HG02973 (cell line): ENCODE results near the gene TNNT3.
"Not testable (repeated sequence)": the region's sequence is repeated elsewhere in the genome, so short reads cannot be mapped to it uniquely, and the experiment has no call there.

Experiments used
- ATAC-seq: cut with Tn5 transposase; IDR thresholded peaks from one replicate; pipeline ENCODE4 v1.9.1; 2021; ENCODE audit warnings: moderate library complexity; ENCODE audit not compliant: unreplicated experiment

Gene TNNT3

DNA sequence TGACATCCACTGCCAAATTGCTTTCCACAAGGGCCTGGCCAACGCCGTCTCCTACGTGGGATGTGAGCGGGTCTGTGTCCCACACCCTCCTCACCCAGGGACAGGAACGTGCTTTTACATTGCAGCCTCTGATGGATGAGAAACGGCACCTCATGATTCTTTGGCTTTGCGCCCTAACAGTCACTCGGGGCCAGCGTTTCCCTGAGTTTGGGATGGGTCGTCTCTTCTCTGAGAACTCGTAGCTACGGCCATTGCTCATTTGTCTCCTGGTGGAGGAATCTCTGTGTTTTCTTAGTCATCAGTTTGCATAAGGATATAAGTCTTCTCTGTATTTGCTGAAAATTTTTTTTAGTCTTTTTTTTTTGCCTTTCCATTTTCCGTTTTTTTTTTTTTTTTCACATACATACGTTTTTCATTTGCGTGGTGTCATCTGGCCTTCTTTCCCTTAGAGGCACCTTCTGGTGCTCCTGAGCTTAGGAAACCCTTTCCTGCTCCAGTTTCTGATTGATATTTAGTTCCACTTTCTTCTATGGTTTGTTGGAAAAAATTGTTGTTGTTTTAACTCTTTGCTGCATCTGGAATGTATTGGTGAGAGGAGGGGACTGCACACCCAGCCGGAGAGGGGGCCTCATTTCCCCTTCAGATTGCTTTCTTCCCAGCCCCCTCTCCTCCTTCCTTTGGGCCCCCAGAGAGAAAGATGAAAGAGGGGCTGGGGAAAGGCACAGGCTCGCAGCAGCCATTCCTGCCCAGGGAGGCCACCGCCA, 12.0 kb downstream of the TNNT3 start:
- no peak for ATAC-seq

DNA sequence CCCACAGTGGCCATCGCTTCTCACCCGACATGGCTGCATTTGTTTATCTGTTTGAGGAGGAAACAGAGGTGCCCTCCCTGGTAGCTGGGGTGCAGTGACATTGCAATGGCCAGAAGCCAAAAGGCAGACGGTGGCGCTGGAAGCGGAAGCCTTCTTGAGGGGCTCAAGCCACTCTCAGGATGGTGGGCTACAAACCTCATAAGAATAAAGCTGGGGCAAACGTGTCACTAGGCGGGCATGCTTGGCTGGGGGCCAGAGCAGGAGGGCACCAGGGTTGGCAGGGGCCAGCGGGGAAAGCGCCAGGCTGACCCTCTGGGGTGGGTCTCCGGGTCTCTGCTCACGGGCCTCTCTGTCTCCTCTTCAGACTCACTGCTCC, 12.6 kb downstream of the TNNT3 start:
- no peak for ATAC-seq

DNA sequence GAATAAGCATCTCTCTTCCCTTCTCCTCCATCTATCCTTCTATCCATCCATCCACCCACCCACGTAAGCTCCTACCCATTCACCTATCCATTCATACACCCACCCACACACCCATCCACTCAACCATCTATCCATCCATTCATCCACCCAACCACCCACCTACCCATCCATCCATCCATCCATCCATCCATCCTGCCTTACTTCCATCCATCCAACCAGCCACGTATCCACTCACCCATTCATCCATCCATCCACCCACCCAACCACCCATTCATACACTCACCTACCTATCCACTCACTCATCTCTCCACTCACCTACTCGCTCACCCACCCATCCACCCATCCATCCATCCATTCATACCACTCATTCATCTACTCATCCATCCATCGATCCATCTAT, 13.2 kb downstream of the TNNT3 start:
- ATAC-seq: no peak

DNA sequence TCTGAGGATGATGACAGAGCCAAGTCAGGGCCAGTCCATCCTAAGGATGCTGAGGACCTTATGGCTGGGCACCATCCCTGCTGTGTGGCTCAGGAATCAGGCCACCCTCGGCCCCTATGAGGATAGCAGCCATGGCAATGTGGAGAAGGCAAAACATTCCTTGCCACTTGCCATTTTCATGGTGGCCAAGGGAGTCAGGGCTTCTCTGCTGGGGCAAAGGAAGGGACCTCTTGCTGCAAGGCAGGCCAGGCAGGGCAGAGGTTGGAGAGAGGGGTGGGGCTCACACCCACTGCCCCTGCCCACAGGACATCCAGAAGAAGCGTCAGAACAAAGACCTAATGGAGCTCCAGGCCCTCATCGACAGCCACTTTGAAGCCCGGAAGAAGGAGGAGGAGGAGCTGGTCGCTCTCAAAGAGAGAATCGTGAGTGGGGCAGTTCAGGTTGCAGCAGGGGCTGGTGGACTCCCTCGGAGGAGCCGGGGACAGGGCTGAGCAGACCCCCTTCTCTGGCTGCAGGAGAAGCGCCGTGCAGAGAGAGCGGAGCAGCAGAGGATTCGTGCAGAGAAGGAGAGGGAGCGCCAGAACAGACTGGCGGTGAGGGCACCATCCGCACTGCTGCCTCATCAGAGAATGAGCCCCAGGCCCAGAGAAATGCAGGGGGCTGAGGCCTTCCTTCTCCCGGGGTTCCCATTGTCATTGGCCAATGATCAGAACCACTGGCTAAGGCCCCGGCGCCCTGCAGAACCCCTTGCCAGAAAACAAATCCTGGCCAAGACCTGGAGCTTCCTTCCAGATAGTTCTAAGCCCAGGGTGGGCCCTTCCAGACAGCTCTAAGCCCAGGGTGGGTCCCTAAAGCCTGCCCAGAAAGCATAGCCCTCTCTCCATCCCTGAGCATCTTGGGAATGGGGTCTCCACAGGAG, 14.2 kb downstream of the TNNT3 start:
- ATAC-seq: no peak

DNA sequence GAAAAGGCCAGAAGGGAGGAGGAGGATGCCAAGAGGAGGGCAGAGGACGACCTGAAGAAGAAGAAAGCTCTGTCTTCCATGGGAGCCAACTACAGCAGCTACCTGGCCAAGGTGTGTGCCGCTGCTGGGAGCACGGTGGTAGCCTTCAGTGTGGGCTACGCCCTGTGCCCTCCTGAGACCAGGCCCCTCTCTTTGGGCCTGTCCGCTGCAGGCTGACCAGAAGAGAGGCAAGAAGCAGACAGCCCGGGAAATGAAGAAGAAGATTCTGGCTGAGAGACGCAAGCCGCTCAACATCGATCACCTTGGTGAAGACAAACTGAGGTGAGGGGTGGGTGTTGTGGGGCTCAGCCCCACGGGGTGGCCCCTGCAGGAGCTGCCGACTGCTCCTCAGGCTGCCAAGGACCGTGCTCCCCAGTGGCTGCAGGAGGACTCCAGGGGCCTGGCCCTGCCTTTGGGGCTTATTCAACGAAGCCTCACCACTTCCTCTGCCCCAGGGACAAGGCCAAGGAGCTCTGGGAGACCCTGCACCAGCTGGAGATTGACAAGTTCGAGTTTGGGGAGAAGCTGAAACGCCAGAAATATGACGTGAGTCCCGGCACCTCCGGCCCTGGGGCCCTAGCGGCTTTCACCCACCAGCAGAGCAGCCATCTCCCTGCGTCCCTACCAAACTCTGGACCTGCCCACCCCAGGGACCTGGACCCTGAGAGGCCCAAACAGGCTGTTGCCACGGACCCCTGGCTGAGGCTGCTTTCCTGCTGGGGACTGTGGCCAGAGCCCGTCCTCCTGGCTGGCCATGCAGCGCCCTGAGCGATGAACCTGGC, 15.0 kb downstream of the TNNT3 start:
- ATAC-seq: no peak

DNA sequence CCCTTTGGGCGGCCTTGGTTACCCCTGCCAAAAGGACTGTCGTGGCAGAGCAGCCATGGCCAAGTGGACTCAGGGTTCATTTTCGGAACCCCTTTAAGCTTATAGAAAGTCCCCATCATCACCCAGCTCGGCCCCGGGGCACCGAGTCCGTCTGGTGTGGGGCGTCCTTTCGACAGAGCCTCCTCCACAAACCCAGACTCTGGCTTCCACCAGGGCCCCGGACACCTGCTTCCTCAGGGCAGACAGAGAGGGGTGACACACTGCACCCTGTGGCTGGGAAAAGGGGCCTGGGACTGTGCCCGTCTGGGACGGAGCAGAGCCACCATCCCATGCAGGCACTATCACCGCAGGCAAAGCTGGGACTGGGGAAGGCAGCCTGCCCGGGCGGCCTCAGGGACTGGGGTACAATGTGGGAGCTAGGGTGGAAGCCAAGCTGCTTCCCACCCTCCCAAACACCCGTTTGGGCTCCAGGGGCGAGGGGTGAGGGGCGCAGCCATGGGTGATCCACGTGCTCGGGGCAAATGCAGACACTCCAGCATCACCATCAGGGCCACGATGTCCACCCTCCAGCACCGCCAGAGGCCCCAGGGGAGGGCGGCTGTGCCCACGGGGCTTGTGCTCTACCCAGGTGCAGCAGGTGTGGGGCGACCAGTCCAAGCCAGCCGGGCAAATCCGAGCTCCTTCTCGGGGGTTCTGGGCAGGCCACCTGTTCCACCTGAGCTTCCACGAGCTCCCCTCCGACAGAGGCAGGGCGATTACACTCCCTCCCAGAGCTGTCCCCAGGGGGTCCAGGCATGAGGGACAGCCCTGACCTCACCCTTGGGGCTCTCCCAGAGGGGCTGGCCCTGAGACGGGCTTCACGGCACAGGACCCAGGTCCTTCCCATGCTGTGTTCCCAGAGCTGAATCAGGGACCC, 15.9 kb downstream of the TNNT3 start:
- no peak for ATAC-seq

DNA sequence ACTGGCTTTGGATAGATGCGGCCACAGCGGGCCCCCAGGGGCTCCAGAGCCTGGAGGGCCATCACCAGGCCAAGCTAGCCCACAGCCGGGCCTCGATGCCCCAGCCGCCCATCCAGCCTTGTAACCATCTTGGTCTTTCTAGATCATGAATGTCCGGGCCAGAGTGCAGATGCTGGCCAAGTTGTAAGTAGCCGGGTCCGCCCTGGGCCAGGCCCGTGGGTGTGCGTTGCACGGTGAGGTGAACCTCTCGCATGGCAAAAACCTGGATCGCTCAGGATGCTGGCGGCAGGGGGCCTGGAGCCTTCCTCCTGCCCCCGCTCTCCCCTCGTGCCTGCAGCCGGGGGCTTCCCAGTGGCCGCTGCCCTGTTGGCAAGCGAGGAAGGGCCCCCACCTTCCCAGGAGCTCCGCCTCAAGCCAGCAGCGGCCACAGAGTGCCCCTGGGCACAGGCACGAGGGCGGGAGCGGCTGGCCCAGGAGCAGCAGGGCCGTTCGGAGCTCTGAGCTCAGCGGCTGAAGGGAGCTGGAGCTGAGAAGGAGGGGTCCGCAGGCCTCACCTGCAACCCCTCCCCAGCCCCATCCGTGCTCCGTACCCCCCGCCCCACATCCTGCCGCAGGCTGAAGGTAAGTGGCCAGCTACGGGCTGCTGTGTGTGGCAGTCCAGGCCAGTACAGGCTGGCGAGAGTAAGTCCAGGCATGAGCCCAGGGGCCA, 16.7 kb downstream of the TNNT3 start:
- no peak for ATAC-seq

DNA sequence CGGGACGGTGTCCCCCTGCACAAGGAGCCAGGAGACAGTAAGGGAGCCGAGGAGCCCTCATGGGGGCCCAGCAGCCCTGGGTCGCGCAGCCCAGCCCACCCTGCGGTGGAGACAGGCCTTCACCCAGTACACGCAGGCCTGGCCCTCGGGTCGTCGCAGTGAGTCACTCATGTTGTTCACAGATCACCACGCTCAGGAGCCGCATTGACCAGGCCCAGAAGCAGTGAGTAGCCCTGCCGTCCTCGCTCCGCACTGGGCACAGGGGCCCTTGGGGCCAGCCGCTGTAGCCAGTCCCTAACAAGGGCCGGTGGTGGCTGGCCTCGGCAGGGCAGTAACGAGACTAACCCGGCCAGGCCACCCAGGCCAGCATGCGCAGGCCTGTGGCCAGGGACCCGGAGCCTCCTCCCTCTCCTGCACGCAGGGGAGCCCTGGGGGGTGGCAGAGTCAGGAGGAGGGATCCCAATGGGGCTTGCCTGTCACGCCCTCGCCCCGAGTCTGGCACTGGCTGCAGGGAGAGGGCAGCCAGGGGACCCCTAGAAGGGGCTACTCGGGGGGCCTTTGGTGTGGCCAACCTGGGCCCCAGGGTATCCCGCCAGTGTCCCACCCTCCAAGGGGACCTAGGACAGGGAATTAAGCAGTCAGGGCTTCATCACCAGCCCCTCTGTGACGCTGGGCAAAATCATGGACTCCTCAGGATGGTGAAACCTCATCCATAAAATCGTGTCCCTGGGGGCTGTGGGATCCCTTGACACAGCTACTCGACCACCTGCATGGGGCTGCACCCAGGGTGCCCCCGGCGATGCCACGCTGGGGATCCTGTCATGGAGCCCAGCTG, 17.5 kb downstream of the TNNT3 start:
- ATAC-seq: no peak

DNA sequence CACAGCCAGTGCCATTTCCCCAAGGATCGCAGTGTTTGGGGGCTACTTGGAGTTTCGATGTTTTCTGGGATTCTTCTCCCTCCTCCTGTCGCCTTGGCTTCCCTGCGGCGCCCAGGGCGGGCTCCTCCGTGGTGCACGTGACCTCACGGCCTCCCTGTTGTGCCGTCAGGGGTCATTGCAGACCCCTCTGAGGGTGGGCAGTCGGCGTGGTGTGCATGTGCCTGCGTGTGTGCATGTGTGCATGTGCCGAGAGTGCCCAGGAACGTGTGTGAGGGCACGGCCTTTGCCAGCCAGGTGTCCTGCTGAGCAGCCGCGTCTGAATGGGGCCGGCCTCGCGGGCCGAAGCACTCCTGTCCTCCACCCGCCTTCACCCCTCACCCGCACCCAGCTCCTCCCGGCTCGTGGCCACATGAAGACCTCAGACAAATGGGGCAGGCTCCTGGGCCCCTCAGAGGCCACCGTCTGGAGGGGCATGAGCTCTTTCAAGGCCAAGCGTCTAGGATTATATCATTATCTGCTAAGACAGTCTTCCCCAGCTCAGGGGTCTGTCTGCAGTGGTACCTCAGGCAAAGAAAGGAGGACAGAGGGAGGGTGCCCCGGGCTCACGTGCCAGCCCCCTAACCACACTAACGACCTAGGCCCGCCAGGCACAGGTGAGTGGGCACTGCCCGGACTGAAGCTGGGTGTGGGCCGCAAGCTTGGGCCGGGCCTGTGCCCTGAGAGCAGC, 18.3 kb downstream of the TNNT3 start:
- no peak for ATAC-seq

DNA sequence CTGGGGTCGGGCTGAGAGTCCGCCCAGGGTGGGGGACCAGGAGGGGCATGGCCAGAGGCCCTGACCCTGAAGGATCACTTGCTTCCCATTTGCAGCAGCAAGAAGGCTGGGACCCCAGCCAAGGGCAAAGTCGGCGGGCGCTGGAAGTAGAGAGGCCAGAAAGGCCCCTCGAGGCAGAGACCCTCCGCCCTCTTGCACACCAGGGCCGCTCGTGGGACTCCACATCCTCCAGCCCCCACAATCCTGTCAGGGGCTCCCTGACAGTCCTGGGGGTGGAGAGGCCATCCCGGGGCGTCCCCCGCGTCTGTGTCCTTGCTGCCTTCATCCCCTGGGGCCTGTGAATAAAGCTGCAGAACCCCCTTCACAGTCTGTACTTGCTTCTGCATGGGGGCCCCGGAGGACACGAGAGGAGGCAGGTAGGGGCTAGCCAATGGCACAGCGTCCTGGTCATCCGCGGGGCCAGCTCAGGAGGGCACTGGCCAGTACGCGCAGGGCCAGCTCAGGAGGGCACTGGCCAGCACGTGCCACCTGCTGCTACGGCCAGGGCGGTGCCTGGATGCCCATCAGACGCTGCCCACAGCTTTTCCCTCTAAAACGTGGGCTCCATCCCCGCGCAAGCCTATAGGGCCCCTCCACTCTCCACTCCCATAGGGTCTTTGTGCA, 19.0 kb downstream of the TNNT3 start:
- no peak for ATAC-seq

DNA sequence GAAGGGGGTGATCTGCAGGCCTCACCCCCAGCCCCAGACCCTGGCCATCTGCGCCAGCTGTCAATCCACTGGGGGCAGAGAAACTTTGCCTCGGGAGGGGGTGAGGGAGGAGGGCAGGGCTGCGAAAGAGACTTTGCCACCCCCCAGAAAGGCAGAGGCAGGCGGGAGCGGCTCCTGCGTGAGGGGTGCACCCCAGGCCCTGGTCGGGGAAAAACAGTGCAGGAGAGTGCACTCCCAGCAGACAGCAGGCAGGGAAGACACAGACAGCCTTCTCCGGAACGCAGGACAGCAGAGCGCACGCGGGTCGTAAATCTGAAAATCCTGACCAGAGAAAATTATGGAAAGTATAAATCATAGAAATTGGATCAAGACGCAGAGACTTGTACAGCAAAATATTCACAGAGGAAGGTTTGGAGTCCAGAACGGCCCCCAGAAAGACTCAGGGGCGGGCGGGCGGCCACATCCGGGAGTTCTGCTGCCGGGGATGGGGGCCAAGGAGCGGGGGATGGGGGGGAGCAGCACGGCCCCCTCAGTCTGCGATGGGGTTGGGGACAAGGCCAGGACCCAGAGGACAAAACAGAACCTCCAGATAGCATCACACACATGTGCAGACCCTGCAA, 19.6 kb downstream of the TNNT3 start:
- no peak for ATAC-seq

DNA sequence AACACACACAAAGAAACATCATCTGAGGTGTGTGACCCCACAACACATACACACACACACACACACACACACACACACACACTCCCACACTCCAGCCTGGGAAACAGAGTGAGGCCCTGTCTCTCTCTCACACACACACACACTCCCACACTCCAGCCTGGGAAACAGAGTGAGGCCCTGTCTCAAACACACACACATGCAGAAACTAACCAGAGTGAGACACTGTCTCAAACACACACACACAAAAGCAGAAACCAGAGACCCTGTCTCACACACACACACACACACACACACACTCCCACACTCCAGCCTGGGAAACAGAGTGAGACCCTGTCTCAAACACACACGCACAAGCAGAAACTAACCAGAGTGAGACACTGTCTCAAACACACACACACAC, 20.3 kb downstream of the TNNT3 start:
- not testable (repeated sequence) for ATAC-seq

DNA sequence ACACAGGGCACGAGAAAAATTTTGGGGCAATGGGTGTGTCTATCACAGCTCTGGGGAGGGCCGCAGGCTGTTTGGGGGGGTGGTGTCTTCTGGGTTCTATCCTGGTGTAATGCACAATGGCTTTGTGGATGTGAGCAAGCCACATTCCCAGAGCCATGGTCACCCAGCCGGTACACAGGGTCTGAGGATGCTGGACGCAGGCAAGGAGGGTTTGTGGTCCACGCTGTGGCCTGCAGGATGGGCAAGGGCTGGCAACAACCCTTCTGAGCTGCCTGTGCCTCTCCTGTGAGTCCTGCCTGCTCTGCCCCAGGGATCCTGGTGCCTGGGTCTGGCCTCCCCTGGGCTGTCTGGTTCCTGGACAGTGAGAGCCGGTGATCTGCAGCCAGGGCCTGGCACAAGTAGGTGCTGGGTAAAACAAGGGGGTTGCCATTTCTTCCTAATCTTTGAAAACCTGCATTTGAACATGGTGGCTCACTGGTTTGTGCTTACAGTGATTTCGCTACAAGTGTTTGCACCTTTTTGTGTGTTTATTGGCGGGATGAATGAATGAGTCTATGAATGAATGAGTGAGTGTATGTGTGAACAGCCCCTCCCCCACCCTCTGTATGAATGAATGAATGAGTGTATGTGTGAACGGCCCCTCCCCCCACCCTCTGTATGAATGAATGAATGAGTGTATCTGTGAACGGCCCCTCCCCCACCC, 23.2 kb downstream of the TNNT3 start:
- ATAC-seq: no peak

DNA sequence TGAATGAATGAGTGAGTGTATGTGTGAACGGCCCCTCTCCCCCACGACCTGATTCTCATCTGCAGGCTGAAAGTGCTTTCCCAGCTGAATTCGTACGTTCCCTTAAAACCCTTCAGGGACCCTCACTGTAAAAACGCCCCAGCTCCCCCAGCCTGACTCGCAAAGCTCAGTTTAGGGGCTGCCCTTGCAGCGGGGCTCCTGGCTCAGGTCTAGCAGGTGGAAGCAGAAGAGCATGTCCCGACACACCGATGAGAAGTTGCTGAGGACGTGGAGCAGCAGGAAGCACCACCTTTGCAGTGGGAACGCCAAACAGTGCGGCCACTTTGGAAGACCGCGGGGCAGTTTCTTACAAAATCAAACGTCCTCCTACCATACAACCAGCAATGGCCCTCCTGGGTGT, 24.1 kb downstream of the TNNT3 start:
- no peak for ATAC-seq

DNA sequence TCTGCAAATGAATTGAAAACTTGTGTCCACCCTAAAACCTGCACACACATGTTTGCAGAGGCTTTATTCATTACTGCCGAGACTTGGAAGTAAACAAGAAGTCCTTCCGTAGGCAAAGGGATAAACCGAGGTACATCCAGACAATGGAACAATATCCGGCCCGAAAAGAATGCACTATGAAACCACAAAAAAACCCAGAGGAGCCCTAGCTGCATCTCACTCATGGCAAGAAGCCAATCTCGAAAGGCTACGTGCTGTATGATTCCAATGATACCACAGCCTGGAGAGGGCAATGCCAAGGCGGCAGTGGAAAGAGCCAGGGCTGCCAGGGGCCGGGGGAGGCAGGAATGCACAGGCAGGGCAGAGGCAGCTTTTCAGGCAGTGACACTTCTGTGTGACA, 24.5 kb downstream of the TNNT3 start:
- no peak for ATAC-seq

DNA sequence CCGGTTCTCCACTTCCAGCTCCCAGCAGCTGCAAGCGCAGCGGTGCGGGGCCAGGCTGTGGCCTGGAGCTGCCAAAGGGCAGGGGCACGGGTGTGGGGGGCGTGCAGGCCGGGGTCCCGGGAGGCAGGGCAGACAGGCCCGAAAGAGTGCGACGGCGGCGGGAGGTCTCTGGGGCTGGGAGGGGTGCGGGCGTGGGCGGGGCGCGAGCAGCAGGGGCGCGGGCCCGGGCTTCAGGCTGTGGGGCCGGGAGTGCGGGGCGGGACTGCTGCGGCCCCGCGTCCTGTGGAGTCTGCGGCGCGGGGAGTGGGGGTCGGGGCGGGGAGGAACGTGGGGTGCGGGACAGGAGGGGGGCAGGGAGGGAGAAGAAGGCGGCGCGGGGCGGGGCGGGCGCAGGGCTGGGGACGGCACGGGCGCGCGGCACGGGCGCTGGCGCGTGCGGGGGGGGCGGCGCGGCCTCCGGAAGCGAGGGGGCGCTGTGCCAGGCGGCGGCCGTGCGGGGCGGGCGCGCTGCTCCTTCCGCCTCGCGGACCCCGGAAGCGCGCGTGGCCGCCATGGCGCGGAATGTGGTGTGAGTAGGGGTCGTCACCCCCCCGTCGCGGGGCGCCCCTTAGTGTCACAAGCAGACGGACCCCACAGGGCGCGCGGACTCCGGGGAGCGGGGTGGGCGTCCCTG, 27.4 kb downstream of the TNNT3 start, which contains the start of gene MRPL23:
MRPL23 (plus strand) TSS at position 521 of the 673 bp plus-strand sequence; CDS start at position 552, 31 bp downstream.
- no peak for ATAC-seq
